HEK293 (cell line): ENCODE data around the gene DNAJC17.

ENCODE experiments used
- CTCF ChIA-PET: fragments of 350-600 bp; formaldehyde crosslinking; extraction: SDS; loops from one replicate; lab custom pipeline; 2021; ENCODE audit warnings: antibody characterized with exemption; lab: Yijun Ruan, JAX
- POLR2A ChIA-PET: fragments of 300-600 bp; formaldehyde crosslinking; extraction: SDS; loops from one replicate; lab custom pipeline; 2020; ENCODE audit warnings: antibody characterized with exemption, inconsistent platforms; lab: Yijun Ruan, JAX
- H3K27ac ChIP-seq: fragments of 200-500 bp; sonication (Bioruptor generic); 2 replicates; pipeline ENCODE4 v1.5.1; 2014; ENCODE audit warnings: low read depth, low read length, control low read depth, inconsistent platforms; ENCODE audit errors: extremely low read depth
- H3K36me3 ChIP-seq, 2 experiments: fragments of 200-500 bp in 1 of 2; sonication (Bioruptor generic) in 1 of 2; 1 replicate in 1 of 2; 2 replicates in 1 of 2; pipeline ENCODE4 v1.5.1; 2014 to 2017; ENCODE audit warnings: inconsistent platforms in 2 of 2, low read length in 2 of 2; ENCODE audit not compliant: control insufficient read depth in 2 of 2, insufficient read depth in 1 of 2
- H3K4me1 ChIP-seq: fragments of 200-500 bp; sonication (Bioruptor generic); 2 replicates; pipeline ENCODE4 v1.5.1; 2014; ENCODE audit warnings: mild to moderate bottlenecking, low read length, inconsistent platforms; ENCODE audit not compliant: control insufficient read depth, insufficient read depth
- H3K4me3 ChIP-seq: 2 replicates; pipeline ENCODE4 v1.5.1; 2011; ENCODE audit warnings: low read depth, mild to moderate bottlenecking, control low read depth, low read length, moderate library complexity
- H3K9me3 ChIP-seq: fragments of 200-500 bp; sonication (Bioruptor generic); 2 replicates; pipeline ENCODE4 v1.5.1; 2014; ENCODE audit warnings: low read depth, low read length, inconsistent platforms; ENCODE audit not compliant: control insufficient read depth, insufficient read depth
- FEZF1 ChIP-seq: fragments of 450-650 bp; formaldehyde crosslinking; IDR thresholded peaks from 2 replicates; pipeline ENCODE4 v1.5.1; 2016; ENCODE audit warnings: missing biosample characterization, missing genetic modification characterization
- HOXD13 ChIP-seq: sonication (generic); formaldehyde crosslinking; IDR thresholded peaks from 2 replicates; pipeline ENCODE4 v1.8.0; 2022; ENCODE audit warnings: missing genetic modification reagents, borderline replicate concordance
- IKZF3 ChIP-seq: fragments of 450-650 bp; IDR thresholded peaks from 2 replicates; pipeline ENCODE4 v1.5.0; 2018; ENCODE audit warnings: missing biosample characterization, mild to moderate bottlenecking, missing genetic modification characterization, moderate library complexity
- INSM2 ChIP-seq: fragments of 450-650 bp; formaldehyde crosslinking; IDR thresholded peaks from 2 replicates; pipeline ENCODE4 v1.5.1; 2016; ENCODE audit warnings: missing biosample characterization, missing genetic modification characterization
- KLF10 ChIP-seq: fragments of 450-650 bp; IDR thresholded peaks from 2 replicates; pipeline ENCODE4 v1.5.1; 2018; ENCODE audit warnings: missing biosample characterization, mild to moderate bottlenecking, missing genetic modification characterization
- SCRT1 ChIP-seq: fragments of 450-650 bp; formaldehyde crosslinking; IDR thresholded peaks from 2 replicates; pipeline ENCODE4 v1.5.1; 2016; ENCODE audit warnings: missing biosample characterization, missing genetic modification characterization, borderline replicate concordance
- SP2 ChIP-seq: fragments of 450-650 bp; formaldehyde crosslinking; IDR thresholded peaks from 2 replicates; pipeline ENCODE4 v1.5.1; 2016; ENCODE audit warnings: missing biosample characterization, missing genetic modification characterization
- YY1 ChIP-seq: fragments of 450-650 bp; formaldehyde crosslinking; IDR thresholded peaks from 2 replicates; pipeline ENCODE4 v1.5.1; 2018; ENCODE audit warnings: missing biosample characterization, missing genetic modification characterization
- ZBTB17 ChIP-seq: fragments of 450-650 bp; formaldehyde crosslinking; IDR thresholded peaks from 2 replicates; pipeline ENCODE4 v1.5.1; 2016; ENCODE audit warnings: missing biosample characterization, missing genetic modification characterization
- ZBTB44 ChIP-seq: fragments of 450-650 bp; IDR thresholded peaks from 2 replicates; pipeline ENCODE4 v1.5.1; 2018; ENCODE audit warnings: missing biosample characterization, mild to moderate bottlenecking, missing genetic modification characterization
- ZFHX2 ChIP-seq: fragments of 450-650 bp; formaldehyde crosslinking; conservative IDR thresholded peaks from 2 replicates; pipeline ENCODE4 v1.5.1; 2016; ENCODE audit warnings: missing biosample characterization, missing genetic modification characterization
- ZFP41 ChIP-seq: fragments of 450-650 bp; formaldehyde crosslinking; IDR thresholded peaks from 2 replicates; pipeline ENCODE4 v1.5.1; 2016; ENCODE audit warnings: missing biosample characterization, missing genetic modification characterization, borderline replicate concordance
- ZNF112 ChIP-seq: fragments of 450-650 bp; formaldehyde crosslinking; IDR thresholded peaks from 2 replicates; pipeline ENCODE4 v1.5.0; 2017; ENCODE audit warnings: missing biosample characterization, missing genetic modification characterization
- ZNF133 ChIP-seq: fragments of 450-650 bp; formaldehyde crosslinking; IDR thresholded peaks from 2 replicates; pipeline ENCODE4 v1.5.1; 2016; ENCODE audit warnings: missing biosample characterization, missing genetic modification characterization
- ZNF155 ChIP-seq: fragments of 450-650 bp; formaldehyde crosslinking; IDR thresholded peaks from 2 replicates; pipeline ENCODE4 v1.5.1; 2016; ENCODE audit warnings: missing biosample characterization, missing genetic modification characterization
- ZNF394 ChIP-seq: fragments of 450-650 bp; formaldehyde crosslinking; IDR thresholded peaks from 2 replicates; pipeline ENCODE4 v1.5.1; 2016; ENCODE audit warnings: missing biosample characterization, missing genetic modification characterization, mild to moderate bottlenecking, moderate library complexity, borderline replicate concordance
- ZNF398 ChIP-seq: fragments of 450-650 bp; formaldehyde crosslinking; IDR thresholded peaks from 2 replicates; pipeline ENCODE4 v1.5.1; 2017; ENCODE audit warnings: missing biosample characterization, missing genetic modification characterization
- ZNF473 ChIP-seq: fragments of 450-650 bp; formaldehyde crosslinking; IDR thresholded peaks from 2 replicates; pipeline ENCODE4 v1.5.1; 2017; ENCODE audit warnings: missing biosample characterization, missing genetic modification characterization
- ZNF48 ChIP-seq: fragments of 450-650 bp; formaldehyde crosslinking; IDR thresholded peaks from 2 replicates; pipeline ENCODE4 v1.5.1; 2016; ENCODE audit warnings: missing biosample characterization, missing genetic modification characterization
- ZNF549 ChIP-seq: fragments of 450-650 bp; IDR thresholded peaks from 2 replicates; pipeline ENCODE4 v1.5.1; 2018; ENCODE audit warnings: missing biosample characterization, missing genetic modification characterization, mild to moderate bottlenecking, inconsistent platforms, moderate library complexity
- ZNF704 ChIP-seq: fragments of 450-650 bp; formaldehyde crosslinking; IDR thresholded peaks from 2 replicates; pipeline ENCODE4 v1.5.1; 2016; ENCODE audit warnings: missing biosample characterization, missing genetic modification characterization
- ZNF837 ChIP-seq: fragments of 450-650 bp; formaldehyde crosslinking; IDR thresholded peaks from 2 replicates; pipeline ENCODE4 v1.5.1; 2016; ENCODE audit warnings: missing biosample characterization, missing genetic modification characterization
- ZXDB ChIP-seq: fragments of 450-650 bp; formaldehyde crosslinking; IDR thresholded peaks from 2 replicates; pipeline ENCODE4 v1.5.1; 2016; ENCODE audit warnings: missing biosample characterization, missing genetic modification characterization
- TF ChIP-seq, protein P1 (sequence below): fragments of 450-650 bp; formaldehyde crosslinking; IDR thresholded peaks from 2 replicates; pipeline ENCODE4 v1.5.1; 2017; ENCODE audit warnings: missing biosample characterization, missing genetic modification characterization
- TF ChIP-seq, protein P2 (sequence below): fragments of 450-650 bp; formaldehyde crosslinking; IDR thresholded peaks from 2 replicates; pipeline ENCODE4 v1.5.1; 2017; ENCODE audit warnings: missing biosample characterization, missing genetic modification characterization

Gene DNAJC17

DNA sequence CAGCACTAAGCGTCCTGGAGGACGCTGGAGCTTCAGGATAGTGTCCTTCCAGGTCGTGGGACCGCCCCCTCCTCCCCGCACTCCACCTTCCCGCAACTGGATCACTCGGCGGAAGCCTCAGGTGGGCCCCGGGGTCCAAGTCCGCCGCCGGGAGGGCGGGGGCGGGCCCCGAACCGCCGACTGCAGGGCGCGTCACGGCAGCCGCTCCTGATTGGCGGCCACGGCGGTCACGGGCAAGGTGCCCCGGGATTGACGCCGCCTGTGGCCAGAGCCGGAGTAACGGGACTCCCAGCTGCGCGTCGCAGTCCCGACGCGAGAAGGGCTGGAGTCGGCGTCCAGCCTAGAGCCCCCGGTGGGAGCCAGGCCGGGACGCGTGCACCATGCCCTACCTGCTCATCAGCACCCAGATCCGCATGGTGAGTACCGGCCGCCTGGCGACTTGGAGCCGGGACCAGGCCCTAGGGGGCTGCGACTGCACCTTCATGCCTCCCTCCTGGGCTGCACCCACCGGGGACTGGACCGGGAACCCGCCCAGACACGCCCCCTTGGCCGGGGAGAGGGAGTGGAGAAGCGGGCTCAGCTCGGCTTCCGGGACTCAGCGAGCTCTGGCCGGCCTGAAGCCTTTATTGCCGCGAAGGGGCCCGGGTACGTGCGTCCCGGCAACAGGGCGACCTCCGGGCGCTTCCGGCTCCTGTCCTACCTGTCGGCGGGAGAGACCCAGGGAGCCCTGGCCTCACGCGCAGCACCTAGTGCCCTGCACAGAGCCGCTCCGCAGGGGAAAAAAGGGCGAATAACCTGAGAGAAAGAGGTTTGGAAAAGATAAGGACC, 43.3 kb downstream of the DNAJC17 start, which contains the start of gene GCHFR (continued):
- peak; percentile 91 for TF ChIP-seq ZNF394
- peak; percentile 82 for TF ChIP-seq ZNF398 (tag by site-specific recombination)
- no peak for TF ChIP-seq HOXD13
- TF ChIP-seq, all 188 proteins: peak for 40

DNA sequence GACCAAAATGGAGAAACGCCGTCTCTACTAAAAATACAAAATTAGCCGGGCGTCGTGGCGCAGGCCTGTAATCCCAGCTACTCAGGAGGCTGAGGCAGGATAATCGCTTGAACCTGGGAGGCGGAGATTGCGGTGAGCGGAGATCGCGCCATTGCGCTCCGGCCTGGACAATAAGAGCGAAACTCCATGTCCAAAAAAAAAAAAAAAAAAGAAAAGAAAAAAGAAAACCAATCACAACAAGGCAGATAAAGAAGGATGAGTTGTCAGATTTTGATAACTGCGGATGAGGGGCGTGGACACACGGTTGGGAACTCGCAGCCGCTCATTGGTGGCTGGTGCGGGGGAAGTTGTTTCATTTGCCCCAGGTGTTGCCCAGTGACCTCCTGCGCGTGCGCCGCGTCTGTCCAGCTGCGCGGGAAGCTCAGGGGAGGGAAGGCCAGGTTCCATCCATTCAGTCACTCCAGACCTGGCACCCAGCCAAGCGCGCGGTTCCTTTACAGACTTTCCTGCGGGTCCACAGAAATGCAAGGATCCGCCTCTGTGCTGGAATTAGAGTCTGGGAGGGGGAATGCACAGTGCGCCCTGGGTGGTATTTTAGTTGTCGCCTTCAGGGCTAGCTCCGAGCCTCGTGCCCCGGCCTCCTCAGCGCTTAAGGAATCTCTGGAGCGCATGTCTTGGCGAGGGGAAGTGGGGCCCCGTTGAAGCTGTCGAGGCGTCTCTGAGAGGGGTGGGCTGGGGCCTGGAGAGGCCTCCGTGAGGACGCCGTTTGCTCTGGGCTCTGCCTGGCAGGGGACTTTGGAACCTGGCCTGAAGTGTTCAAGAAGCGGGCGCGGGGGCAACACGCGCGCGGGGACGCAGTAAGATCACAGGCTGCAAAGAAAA, 44.1 kb downstream of the DNAJC17 start:
- Histone ChIP-seq H3K36me3 (peaks cover 0 to 9% of the 10 kb centered on the region in 2 experiments; a peak in 1 of 3 replicates), H3K4me1 (peaks cover 10% of the 10 kb centered on the region), H3K4me3 (peak overlapping the region; percentile 33), H3K27ac (peak overlapping the region; percentile 87), H3K9me3 (no peaks in the 10 kb centered on the region)
- ChIA-PET CTCF (interaction anchor here (0.6 to 1.0 kb wide), 4 partner anchors 19 to 131 kb away, joined by 3 to 4 read pairs (median 4); partner anchors contain the start of genes SPINT1 and VPS18), POLR2A (interaction anchor here (0.6 to 1.6 kb wide), 3 partner anchors 44 to 166 kb away, joined by 3 read pairs; partner anchors contain the start of genes DLL4, DNAJC17, RAD51 and ZFYVE19)
- no peak; the same call in 1 of the 2 replicates for TF ChIP-seq FEZF1 (tag by site-specific recombination)
- TF ChIP-seq, protein P1, sequence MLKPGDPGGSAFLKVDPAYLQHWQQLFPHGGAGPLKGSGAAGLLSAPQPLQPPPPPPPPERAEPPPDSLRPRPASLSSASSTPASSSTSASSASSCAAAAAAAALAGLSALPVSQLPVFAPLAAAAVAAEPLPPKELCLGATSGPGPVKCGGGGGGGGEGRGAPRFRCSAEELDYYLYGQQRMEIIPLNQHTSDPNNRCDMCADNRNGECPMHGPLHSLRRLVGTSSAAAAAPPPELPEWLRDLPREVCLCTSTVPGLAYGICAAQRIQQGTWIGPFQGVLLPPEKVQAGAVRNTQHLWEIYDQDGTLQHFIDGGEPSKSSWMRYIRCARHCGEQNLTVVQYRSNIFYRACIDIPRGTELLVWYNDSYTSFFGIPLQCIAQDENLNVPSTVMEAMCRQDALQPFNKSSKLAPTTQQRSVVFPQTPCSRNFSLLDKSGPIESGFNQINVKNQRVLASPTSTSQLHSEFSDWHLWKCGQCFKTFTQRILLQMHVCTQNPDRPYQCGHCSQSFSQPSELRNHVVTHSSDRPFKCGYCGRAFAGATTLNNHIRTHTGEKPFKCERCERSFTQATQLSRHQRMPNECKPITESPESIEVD (tag by site-specific recombination), result 0 out of 2 replicates have a peak, but pooled peaks have one; percentile 22
- TF ChIP-seq ZBTB17, result peak; percentile 91
- peak; percentile 64; the same call in 1 of the 2 replicates for TF ChIP-seq ZNF112 (tag by site-specific recombination)
- TF ChIP-seq ZFHX2 (tag by site-specific recombination), result no peak
- TF ChIP-seq ZNF155 (tag by site-specific recombination), result no peak
- TF ChIP-seq ZNF473 (tag by site-specific recombination), result no peak
- peak; percentile 84 for TF ChIP-seq IKZF3 (tag by site-specific recombination)
- peak; percentile 58 for TF ChIP-seq KLF10 (tag by site-specific recombination)
- TF ChIP-seq ZFP41, result no peak
- no peak for TF ChIP-seq YY1
- TF ChIP-seq SP2 (tag by site-specific recombination), result peak; percentile 65
- no peak for TF ChIP-seq SCRT1
- TF ChIP-seq ZNF48 (tag by site-specific recombination), result no peak
- peak; percentile 88 for TF ChIP-seq ZBTB44 (tag by site-specific recombination)
- no peak for TF ChIP-seq ZNF549 (tag by site-specific recombination)
- TF ChIP-seq, protein P2, sequence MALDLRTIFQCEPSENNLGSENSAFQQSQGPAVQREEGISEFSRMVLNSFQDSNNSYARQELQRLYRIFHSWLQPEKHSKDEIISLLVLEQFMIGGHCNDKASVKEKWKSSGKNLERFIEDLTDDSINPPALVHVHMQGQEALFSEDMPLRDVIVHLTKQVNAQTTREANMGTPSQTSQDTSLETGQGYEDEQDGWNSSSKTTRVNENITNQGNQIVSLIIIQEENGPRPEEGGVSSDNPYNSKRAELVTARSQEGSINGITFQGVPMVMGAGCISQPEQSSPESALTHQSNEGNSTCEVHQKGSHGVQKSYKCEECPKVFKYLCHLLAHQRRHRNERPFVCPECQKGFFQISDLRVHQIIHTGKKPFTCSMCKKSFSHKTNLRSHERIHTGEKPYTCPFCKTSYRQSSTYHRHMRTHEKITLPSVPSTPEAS (tag by site-specific recombination), result no peak
- TF ChIP-seq ZNF133 (tag by site-specific recombination), result no peak
- TF ChIP-seq ZNF704 (tag by site-specific recombination), result no peak
- peak; percentile 89 for TF ChIP-seq INSM2 (tag by site-specific recombination)
- peak; percentile 62 for TF ChIP-seq ZXDB (tag by site-specific recombination)
- TF ChIP-seq ZNF837 (tag by site-specific recombination), result no peak
